H9 (cell line): Measurements from ENCODE around the gene REEP3. TPM values are rescaled to one million over a fixed set of nuclear protein-coding genes. Genes with fewer than 3 reads are reported as not detected.

Experiments
- DNase-seq: peaks from one replicate; pipeline ENCODE4 v3.0.0-alpha.2; 2017
- H2AFZ ChIP-seq: one replicate; pipeline ENCODE4 v1.6.1; 2013; ENCODE audit warnings: mild to moderate bottlenecking, low read length, control low read depth, moderate library complexity
- H2AK5ac ChIP-seq: 2 replicates; pipeline ENCODE4 v1.6.1; 2013; ENCODE audit warnings: low read length, control low read depth, mixed read lengths; ENCODE audit not compliant: insufficient read length
- H2BK120ac ChIP-seq: one replicate; pipeline ENCODE4 v1.6.1; 2013; ENCODE audit warnings: low read depth, mild to moderate bottlenecking, low read length, control low read depth, inconsistent platforms; ENCODE audit not compliant: poor library complexity, severe bottlenecking
- H2BK12ac ChIP-seq: 2 replicates; pipeline ENCODE4 v1.6.1; 2013; ENCODE audit warnings: low read length, control low read depth, mixed read lengths, low read depth; ENCODE audit not compliant: insufficient read length
- H2BK15ac ChIP-seq: 2 replicates; pipeline ENCODE4 v1.6.1; 2013; ENCODE audit warnings: low read depth, low read length, control low read depth
- H2BK20ac ChIP-seq: one replicate; pipeline ENCODE4 v1.6.1; 2013; ENCODE audit warnings: low read depth, mild to moderate bottlenecking, low read length, control low read depth, inconsistent platforms; ENCODE audit not compliant: poor library complexity, severe bottlenecking
- H2BK5ac ChIP-seq: 2 replicates; pipeline ENCODE4 v1.6.1; 2013; ENCODE audit warnings: low read length, control low read depth, mixed read lengths; ENCODE audit not compliant: insufficient read length
- H3K14ac ChIP-seq: 2 replicates; pipeline ENCODE4 v1.6.1; 2013; ENCODE audit warnings: low read length, control low read depth; ENCODE audit not compliant: insufficient read depth
- H3K18ac ChIP-seq: 2 replicates; pipeline ENCODE4 v1.6.1; 2013; ENCODE audit warnings: low read depth, mild to moderate bottlenecking, mixed read lengths, low read length, control low read depth; ENCODE audit not compliant: insufficient read length
- H3K23ac ChIP-seq: 2 replicates; pipeline ENCODE4 v1.6.1; 2013; ENCODE audit warnings: low read length, control low read depth, mixed read lengths, low read depth; ENCODE audit not compliant: insufficient read length
- H3K23me2 ChIP-seq: 2 replicates; pipeline ENCODE4 v1.6.1; 2013; ENCODE audit warnings: low read depth, mild to moderate bottlenecking, mixed read lengths, low read length, control low read depth; ENCODE audit not compliant: insufficient read length, poor library complexity, severe bottlenecking
- H3K27ac ChIP-seq: 2 replicates; pipeline ENCODE4 v1.5.1; 2013; ENCODE audit warnings: low read length, control low read depth, mixed read lengths, low read depth; ENCODE audit not compliant: insufficient read length
- H3K27me3 ChIP-seq: 2 replicates; pipeline ENCODE4 v1.6.1; 2013; ENCODE audit warnings: low read length, control low read depth, inconsistent platforms; ENCODE audit not compliant: insufficient read depth
- H3K4ac ChIP-seq: 2 replicates; pipeline ENCODE4 v1.6.1; 2013; ENCODE audit warnings: low read depth, mild to moderate bottlenecking, control low read depth, inconsistent platforms, low read length, moderate library complexity
- H3K4me1 ChIP-seq: 2 replicates; pipeline ENCODE4 v1.6.1; 2013; ENCODE audit warnings: low read length, control low read depth, inconsistent platforms; ENCODE audit not compliant: insufficient read depth
- H3K4me2 ChIP-seq: 2 replicates; pipeline ENCODE4 v1.6.1; 2013; ENCODE audit warnings: low read length, control low read depth, mixed read lengths; ENCODE audit not compliant: insufficient read length, insufficient read depth
- H3K56ac ChIP-seq: 2 replicates; pipeline ENCODE4 v1.6.1; 2013; ENCODE audit warnings: low read depth, mild to moderate bottlenecking, mixed read lengths, low read length, control low read depth; ENCODE audit not compliant: insufficient read length
- H3K79me1 ChIP-seq: 2 replicates; pipeline ENCODE4 v1.6.1; 2013; ENCODE audit warnings: low read depth, mild to moderate bottlenecking, moderate library complexity, low read length, control low read depth, inconsistent platforms; ENCODE audit not compliant: insufficient read depth, poor library complexity, severe bottlenecking
- H3K79me2 ChIP-seq: 2 replicates; pipeline ENCODE4 v1.6.1; 2013; ENCODE audit warnings: low read length, control low read depth, inconsistent platforms; ENCODE audit not compliant: insufficient read depth
- H3K9ac ChIP-seq: 2 replicates; pipeline ENCODE4 v1.6.1; 2013; ENCODE audit warnings: low read length, control low read depth, mixed read lengths; ENCODE audit not compliant: insufficient read length; ENCODE audit errors: extremely low read depth
- H3K9me3 ChIP-seq: one replicate; pipeline ENCODE4 v1.6.1; 2013; ENCODE audit warnings: low read depth, low read length, inconsistent platforms; ENCODE audit not compliant: control insufficient read depth
- H3T11ph ChIP-seq: one replicate; pipeline ENCODE4 v1.6.1; 2013; ENCODE audit warnings: mild to moderate bottlenecking, low read length, control low read depth, inconsistent platforms
- H4K20me1 ChIP-seq: one replicate; pipeline ENCODE4 v1.6.1; 2013; ENCODE audit not compliant: control insufficient read depth, insufficient read length, insufficient read depth
- H4K5ac ChIP-seq: 2 replicates; pipeline ENCODE4 v1.6.1; 2013; ENCODE audit warnings: low read depth, mild to moderate bottlenecking, mixed read lengths, low read length, control low read depth; ENCODE audit not compliant: insufficient read length
- H4K8ac ChIP-seq: replicated peaks from 2 replicates; pipeline ENCODE4 v1.6.1; 2013; ENCODE audit warnings: low read length, control low read depth, mixed read lengths, low read depth; ENCODE audit not compliant: insufficient read length
- H4K91ac ChIP-seq: 2 replicates; pipeline ENCODE4 v1.6.1; 2013; ENCODE audit warnings: low read depth, mild to moderate bottlenecking, moderate library complexity, mixed read lengths, low read length, control low read depth; ENCODE audit not compliant: insufficient read length
- H3K27ac Mint-ChIP-seq, 3 experiments: 2 replicates in 2 of 3; 3 replicates in 1 of 3; pipeline ENCODE4 v1.8.0; 2020 to 2021; ENCODE audit warnings: mixed read lengths in 3 of 3, mild to moderate bottlenecking in 1 of 3, moderate library complexity in 1 of 3
- H3K27me3 Mint-ChIP-seq: 2 replicates; pipeline ENCODE4 v1.8.0; 2021; ENCODE audit warnings: low read depth, mild to moderate bottlenecking, moderate library complexity, mixed read lengths
- H3K36me3 Mint-ChIP-seq, 3 experiments: 2 replicates in 2 of 3; 3 replicates in 1 of 3; pipeline ENCODE4 v1.8.0; 2020 to 2021; ENCODE audit warnings: low read depth in 3 of 3, mixed read lengths in 3 of 3; ENCODE audit not compliant: insufficient read depth in 1 of 3
- H3K4me1 Mint-ChIP-seq, 2 experiments: 2 replicates each; pipeline ENCODE4 v1.8.0; 2020; ENCODE audit warnings: mixed read lengths in 2 of 2
- H3K4me3 Mint-ChIP-seq, 2 experiments: 2 replicates in 1 of 2; 3 replicates in 1 of 2; pipeline ENCODE4 v1.8.0; 2020 to 2021; ENCODE audit warnings: mild to moderate bottlenecking in 2 of 2, mixed read lengths in 2 of 2, moderate library complexity in 1 of 2
- H3K9me3 Mint-ChIP-seq, 2 experiments: 2 replicates in 1 of 2; 3 replicates in 1 of 2; pipeline ENCODE4 v1.8.0; 2020; ENCODE audit warnings: mild to moderate bottlenecking in 2 of 2, mixed read lengths in 2 of 2, moderate library complexity in 1 of 2
- WGBS: extraction: QIAGEN DNeasy Blood & Tissue Kit; methylation state at CpG from one replicate; pipeline ENCODE4 v1.1.7; 2013; ENCODE audit warnings: missing lambda C conversion rate, low lambda C conversion rate, mixed read lengths; ENCODE audit not compliant: insufficient read length; ENCODE audit errors: extremely low coverage; 5-methylcytosine and 5-hydroxymethylcytosine counted together
- total RNA-seq: library from RNA; stranded (reverse); gene quantifications from 2 replicates; pipeline ENCODE4 v1.2.1, GENCODE V29; 2021
- TF ChIP-seq, protein P1 (sequence below): fragments of 200-600 bp; sonication (generic); conservative IDR thresholded peaks from 3 replicates; pipeline ENCODE4 v1.8.0; 2021; ENCODE audit warnings: antibody characterized with exemption, mild to moderate bottlenecking

REEP3 gene
- total RNA-seq, 1 experiment from 2014 or later = 21.4 TPM

DNA sequence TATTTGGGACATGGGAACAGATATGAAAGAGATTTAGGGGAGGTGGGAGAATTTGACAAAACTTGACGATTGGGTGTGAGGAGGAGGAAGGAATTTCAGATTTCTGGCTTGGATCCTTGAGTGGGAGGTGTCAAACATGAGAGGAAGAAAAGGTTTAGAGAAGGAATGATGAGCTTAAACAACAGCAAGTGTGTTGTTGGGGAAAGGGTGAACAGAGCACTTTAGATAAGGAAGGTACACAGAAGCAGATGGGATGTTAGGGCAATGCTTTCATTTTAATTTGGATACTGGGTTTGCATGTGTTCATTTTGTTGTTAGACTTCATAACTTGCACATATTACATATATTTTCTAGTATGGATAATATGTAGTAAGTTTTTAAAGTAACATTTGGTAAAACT, 23.2 kb downstream of the REEP3 start:
- Histone ChIP-seq H3K4me1 (peaks cover 3% of the 10 kb centered on the region; the same call in 1 of the 2 replicates), H4K5ac (no peak overlapping the region), H3K56ac (no peak overlapping the region), H3K4ac (no peak overlapping the region), H3K9ac (no peak overlapping the region), H3K79me2 (peaks cover 5% of the 10 kb centered on the region; the same call in 1 of the 2 replicates), H3K27ac (no peak overlapping the region), H3K9me3 (no peaks in the 10 kb centered on the region), H2AK5ac (no peak overlapping the region), H3K14ac (no peak overlapping the region), H3K18ac (no peak overlapping the region), H4K8ac (no peak overlapping the region), H3K23me2 (no peaks in the 10 kb centered on the region), H4K20me1 (no peaks in the 10 kb centered on the region), H3K79me1 (peaks cover 5% of the 10 kb centered on the region), H2BK20ac (no peak overlapping the region), H3K4me2 (no peak overlapping the region), H4K91ac (no peak overlapping the region), H2BK120ac (no peak overlapping the region), H2BK5ac (no peak overlapping the region), H3K27me3 (no peaks in the 10 kb centered on the region), H2BK15ac (no peak overlapping the region), H3K23ac (no peak overlapping the region), H2BK12ac (no peak overlapping the region), H3T11ph (no peak overlapping the region), H2AFZ (no peak overlapping the region)
- peak overlapping the region in 2 of 3 experiments; percentile 57 to 59; a peak in 3 of 7 replicates for H3K27ac Mint-ChIP-seq
- no peak for DNase-seq
- H3K36me3 Mint-ChIP-seq = peaks cover 2 to 10% (median 3%) of the 10 kb centered on the region in 3 experiments; a peak in 4 of 7 replicates
- TF ChIP-seq, protein P1, sequence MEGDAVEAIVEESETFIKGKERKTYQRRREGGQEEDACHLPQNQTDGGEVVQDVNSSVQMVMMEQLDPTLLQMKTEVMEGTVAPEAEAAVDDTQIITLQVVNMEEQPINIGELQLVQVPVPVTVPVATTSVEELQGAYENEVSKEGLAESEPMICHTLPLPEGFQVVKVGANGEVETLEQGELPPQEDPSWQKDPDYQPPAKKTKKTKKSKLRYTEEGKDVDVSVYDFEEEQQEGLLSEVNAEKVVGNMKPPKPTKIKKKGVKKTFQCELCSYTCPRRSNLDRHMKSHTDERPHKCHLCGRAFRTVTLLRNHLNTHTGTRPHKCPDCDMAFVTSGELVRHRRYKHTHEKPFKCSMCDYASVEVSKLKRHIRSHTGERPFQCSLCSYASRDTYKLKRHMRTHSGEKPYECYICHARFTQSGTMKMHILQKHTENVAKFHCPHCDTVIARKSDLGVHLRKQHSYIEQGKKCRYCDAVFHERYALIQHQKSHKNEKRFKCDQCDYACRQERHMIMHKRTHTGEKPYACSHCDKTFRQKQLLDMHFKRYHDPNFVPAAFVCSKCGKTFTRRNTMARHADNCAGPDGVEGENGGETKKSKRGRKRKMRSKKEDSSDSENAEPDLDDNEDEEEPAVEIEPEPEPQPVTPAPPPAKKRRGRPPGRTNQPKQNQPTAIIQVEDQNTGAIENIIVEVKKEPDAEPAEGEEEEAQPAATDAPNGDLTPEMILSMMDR = no peak
- H3K9me3 Mint-ChIP-seq = no peaks in the 10 kb centered on the region
- WGBS = no CpG with 5 or more reads among the region's 1 CpG
- no peaks in the 10 kb centered on the region for H3K27me3 Mint-ChIP-seq
- peaks cover 7 to 10% of the 10 kb centered on the region in 2 experiments for H3K4me1 Mint-ChIP-seq
- H3K4me3 Mint-ChIP-seq = no peak overlapping the region
